Measurements from ENCODE around the gene IL17F. TPM values are rescaled to one million over a fixed set of nuclear protein-coding genes. Genes with fewer than 3 reads are reported as not detected.

IL17F gene
- polyA plus RNA-seq, 3 donors = not detected

DNA sequence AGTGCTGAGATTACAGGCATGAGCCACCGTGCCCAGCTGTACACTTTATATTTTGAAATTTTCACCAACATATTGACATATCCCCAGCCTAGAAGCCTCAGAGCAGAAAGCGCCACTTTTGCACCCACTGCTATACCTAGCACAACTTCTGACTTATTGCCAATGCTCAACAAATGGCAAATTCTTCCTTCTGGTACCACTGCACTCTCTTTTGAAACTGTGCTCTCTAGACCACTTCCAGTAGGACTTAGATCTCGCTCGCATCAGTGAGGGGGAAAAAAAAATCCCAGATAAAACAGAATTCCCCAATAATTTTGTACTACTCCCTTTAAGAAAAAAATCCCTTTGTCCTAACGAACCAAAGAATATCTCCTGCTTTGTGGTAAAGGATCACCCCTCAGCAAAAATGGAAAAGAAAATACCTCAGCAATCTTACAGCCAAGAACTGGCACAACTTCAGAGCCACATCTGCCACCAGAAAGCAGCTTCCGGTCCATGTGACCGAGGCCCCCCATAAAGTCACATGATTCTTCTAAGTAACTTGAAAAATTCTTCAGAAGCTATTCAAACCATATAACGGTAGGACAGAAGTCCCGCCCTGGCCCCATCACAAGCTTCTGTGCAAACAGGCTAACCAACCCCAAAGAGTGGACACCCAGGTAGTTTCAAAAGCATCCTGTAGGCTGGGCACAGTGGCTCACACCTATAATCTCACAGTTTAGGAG, 18.5 kb upstream of the IL17F start:
- TF ChIP-seq, protein P1, sequence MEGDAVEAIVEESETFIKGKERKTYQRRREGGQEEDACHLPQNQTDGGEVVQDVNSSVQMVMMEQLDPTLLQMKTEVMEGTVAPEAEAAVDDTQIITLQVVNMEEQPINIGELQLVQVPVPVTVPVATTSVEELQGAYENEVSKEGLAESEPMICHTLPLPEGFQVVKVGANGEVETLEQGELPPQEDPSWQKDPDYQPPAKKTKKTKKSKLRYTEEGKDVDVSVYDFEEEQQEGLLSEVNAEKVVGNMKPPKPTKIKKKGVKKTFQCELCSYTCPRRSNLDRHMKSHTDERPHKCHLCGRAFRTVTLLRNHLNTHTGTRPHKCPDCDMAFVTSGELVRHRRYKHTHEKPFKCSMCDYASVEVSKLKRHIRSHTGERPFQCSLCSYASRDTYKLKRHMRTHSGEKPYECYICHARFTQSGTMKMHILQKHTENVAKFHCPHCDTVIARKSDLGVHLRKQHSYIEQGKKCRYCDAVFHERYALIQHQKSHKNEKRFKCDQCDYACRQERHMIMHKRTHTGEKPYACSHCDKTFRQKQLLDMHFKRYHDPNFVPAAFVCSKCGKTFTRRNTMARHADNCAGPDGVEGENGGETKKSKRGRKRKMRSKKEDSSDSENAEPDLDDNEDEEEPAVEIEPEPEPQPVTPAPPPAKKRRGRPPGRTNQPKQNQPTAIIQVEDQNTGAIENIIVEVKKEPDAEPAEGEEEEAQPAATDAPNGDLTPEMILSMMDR (IDR thresholded peaks at IDR 0.05) = no peak
- 63% methylated on average over 9 of the region's 9 CpGs for WGBS (ENCODE audit: insufficient coverage)
- peaks cover 46 to 67% of the 10 kb centered on the region in 2 donors for H3K36me3 ChIP-seq (replicated peaks in 1 of 2; ENCODE audit: control insufficient read depth in 1 of 2, insufficient read depth in 2 of 2, low read length in 2 of 2)
- H3K4me3 ChIP-seq (replicated peaks in 1 of 3; ENCODE audit: low read depth in 2 of 3, low read length in 3 of 3) = no peak overlapping the region
- H3K79me2 ChIP-seq (ENCODE audit: insufficient read depth, low read length) = no peaks in the 10 kb centered on the region
- peaks cover 0 to 2% (median 0%) of the 10 kb centered on the region in 7 donors for H3K9me3 Mint-ChIP-seq
- intact Hi-C loops (cut with micrococcal nuclease) = loop anchor here in 1 of 2 donors (10.0 kb wide), 1 partner anchor 1448 kb away; the partner anchor contains the start of gene TFAP2B
- no peaks in the 10 kb centered on the region for H3K4me1 Mint-ChIP-seq
- H2AFZ ChIP-seq (ENCODE audit: insufficient read depth, low read depth, low read length, poor library complexity, severe bottlenecking) = no peak overlapping the region
- no peaks in the 10 kb centered on the region for H4K20me1 ChIP-seq (ENCODE audit: insufficient read depth, low read length)
- no peaks in the 10 kb centered on the region for H3K27me3 ChIP-seq (ENCODE audit: control insufficient read depth in 2 of 2, insufficient read depth in 2 of 2, low read length in 2 of 2)
- DNase-seq = no peak
- H3K4me1 ChIP-seq (ENCODE audit: control insufficient read depth in 1 of 2, insufficient read depth in 2 of 2, low read length in 2 of 2) = no peaks in the 10 kb centered on the region
- H3K9me3 ChIP-seq (replicated peaks in 1 of 2; ENCODE audit: control insufficient read depth in 1 of 2, insufficient read depth in 1 of 2, low read length in 2 of 2) = no peaks in the 10 kb centered on the region
- no peak overlapping the region for H3K27ac ChIP-seq (ENCODE audit: low read depth in 1 of 2, low read length in 2 of 2)
- no peak overlapping the region for H3K4me3 Mint-ChIP-seq
- no peak overlapping the region for H3K4me2 ChIP-seq (replicated peaks; ENCODE audit: extremely low read depth, low read length, poor library complexity, severe bottlenecking)
- H3K27me3 Mint-ChIP-seq (ENCODE audit: low read depth in 3 of 3) = no peaks in the 10 kb centered on the region
- peak overlapping the region in 1 of 7 donors; percentile 20 for H3K27ac Mint-ChIP-seq
- H3K36me3 Mint-ChIP-seq = peaks cover 53 to 69% of the 10 kb centered on the region in 2 donors
- H3K9ac ChIP-seq (ENCODE audit: insufficient read depth, low read length, poor library complexity, severe bottlenecking) = no peak overlapping the region

DNA sequence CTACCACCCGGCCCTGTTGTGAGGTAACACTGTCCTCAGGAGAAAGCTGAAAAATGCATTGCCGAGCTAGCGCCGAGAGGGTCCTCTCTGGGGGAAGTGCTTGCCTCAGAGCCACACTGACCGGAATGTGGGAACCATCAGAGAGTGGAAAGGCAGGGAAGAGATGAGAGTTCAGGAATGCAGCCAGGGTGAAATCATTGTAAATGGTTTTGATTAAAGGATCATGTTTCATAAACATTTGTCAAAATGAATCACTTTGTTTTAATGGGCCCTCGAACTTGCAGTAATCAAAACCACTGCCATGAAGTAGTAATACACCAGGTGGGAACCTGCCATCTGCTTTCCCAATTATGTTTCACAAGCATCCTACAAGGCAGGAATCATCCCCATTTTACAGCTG, 16.9 kb upstream of the IL17F start:
- Histone ChIP-seq H3K27me3 (ENCODE audit: control insufficient read depth in 2 of 2, insufficient read depth in 2 of 2, low read length in 2 of 2) (no peaks in the 10 kb centered on the region), H2AFZ (ENCODE audit: insufficient read depth, low read depth, low read length, poor library complexity, severe bottlenecking) (no peak overlapping the region), H4K20me1 (ENCODE audit: insufficient read depth, low read length) (no peaks in the 10 kb centered on the region), H3K9me3 (replicated peaks in 1 of 2; ENCODE audit: control insufficient read depth in 1 of 2, insufficient read depth in 1 of 2, low read length in 2 of 2) (no peaks in the 10 kb centered on the region), H3K4me1 (ENCODE audit: control insufficient read depth in 1 of 2, insufficient read depth in 2 of 2, low read length in 2 of 2) (no peaks in the 10 kb centered on the region), H3K79me2 (ENCODE audit: insufficient read depth, low read length) (no peaks in the 10 kb centered on the region), H3K36me3 (replicated peaks in 1 of 2; ENCODE audit: control insufficient read depth in 1 of 2, insufficient read depth in 2 of 2, low read length in 2 of 2) (peaks cover 34 to 51% of the 10 kb centered on the region in 2 donors), H3K9ac (ENCODE audit: insufficient read depth, low read length, poor library complexity, severe bottlenecking) (no peak overlapping the region), H3K4me3 (replicated peaks in 1 of 3; ENCODE audit: low read depth in 2 of 3, low read length in 3 of 3) (no peak overlapping the region), H3K4me2 (replicated peaks; ENCODE audit: extremely low read depth, low read length, poor library complexity, severe bottlenecking) (no peak overlapping the region), H3K27ac (ENCODE audit: low read depth in 1 of 2, low read length in 2 of 2) (no peak overlapping the region)
- intact Hi-C loops (cut with micrococcal nuclease) = loop anchor here in 1 of 2 donors (10.0 kb wide), 1 partner anchor 1446 kb away; the partner anchor contains the start of gene TFAP2B
- TF ChIP-seq, protein P1 (IDR thresholded peaks at IDR 0.05) = no peak
- 91% methylated on average over 4 of the region's 6 CpGs for WGBS (ENCODE audit: insufficient coverage)
- peaks cover 0 to 2% (median 0%) of the 10 kb centered on the region in 7 donors for H3K9me3 Mint-ChIP-seq
- peaks cover 2 to 5% (median 3%) of the 10 kb centered on the region in 3 donors for H3K27me3 Mint-ChIP-seq (ENCODE audit: low read depth in 3 of 3)
- DNase-seq = no peak
- H3K27ac Mint-ChIP-seq = no peak overlapping the region
- no peak overlapping the region for H3K4me3 Mint-ChIP-seq
- peaks cover 40 to 53% of the 10 kb centered on the region in 2 donors for H3K36me3 Mint-ChIP-seq
- H3K4me1 Mint-ChIP-seq = no peaks in the 10 kb centered on the region
